ENCODE measurements around the gene CEP72. TPM values are rescaled to one million over a fixed set of nuclear protein-coding genes. Genes with fewer than 3 reads are reported as not detected.
A peak's percentile ranks its signal among the peaks of the same experiment; 100 is the strongest.

CEP72 gene
- total and polyA plus RNA-seq, 7 donors = 0.36 to 7.1 (median 1.6) TPM

GRCh38 chr5:606061-606460 lies 6.1 kb upstream of the CEP72 start:
- TF ChIP-seq, protein P1, sequence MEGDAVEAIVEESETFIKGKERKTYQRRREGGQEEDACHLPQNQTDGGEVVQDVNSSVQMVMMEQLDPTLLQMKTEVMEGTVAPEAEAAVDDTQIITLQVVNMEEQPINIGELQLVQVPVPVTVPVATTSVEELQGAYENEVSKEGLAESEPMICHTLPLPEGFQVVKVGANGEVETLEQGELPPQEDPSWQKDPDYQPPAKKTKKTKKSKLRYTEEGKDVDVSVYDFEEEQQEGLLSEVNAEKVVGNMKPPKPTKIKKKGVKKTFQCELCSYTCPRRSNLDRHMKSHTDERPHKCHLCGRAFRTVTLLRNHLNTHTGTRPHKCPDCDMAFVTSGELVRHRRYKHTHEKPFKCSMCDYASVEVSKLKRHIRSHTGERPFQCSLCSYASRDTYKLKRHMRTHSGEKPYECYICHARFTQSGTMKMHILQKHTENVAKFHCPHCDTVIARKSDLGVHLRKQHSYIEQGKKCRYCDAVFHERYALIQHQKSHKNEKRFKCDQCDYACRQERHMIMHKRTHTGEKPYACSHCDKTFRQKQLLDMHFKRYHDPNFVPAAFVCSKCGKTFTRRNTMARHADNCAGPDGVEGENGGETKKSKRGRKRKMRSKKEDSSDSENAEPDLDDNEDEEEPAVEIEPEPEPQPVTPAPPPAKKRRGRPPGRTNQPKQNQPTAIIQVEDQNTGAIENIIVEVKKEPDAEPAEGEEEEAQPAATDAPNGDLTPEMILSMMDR (IDR thresholded peaks at IDR 0.05) = no peak
- TF ChIP-seq POLR2AphosphoS5 (IDR thresholded peaks at IDR 0.05) = no peak
- no peak for TF ChIP-seq POLR2A (IDR thresholded peaks at IDR 0.05)
- TF ChIP-seq EP300 (IDR thresholded peaks at IDR 0.05) = no peak
- DNase-seq = peak; percentile 47
- Histone ChIP-seq H3K4me1 (peaks cover 0 to under 1% (median 0%) of the 10 kb centered on the region in 4 donors), H3K27me3 (peaks cover 0 to 46% (median 0%) of the 10 kb centered on the region in 3 donors), H3K36me3 (no peaks in the 10 kb centered on the region), H3K4me3 (no peak overlapping the region), H3K27ac (no peak overlapping the region), H3K9me3 (no peaks in the 10 kb centered on the region)
- intact Hi-C loops (cut with DNase I) = no loop called here
- WGBS, 2 donors = 88 to 89% methylated on average over 8 of the region's 8 CpGs

GRCh38 chr5:606526-607399 lies 5.4 kb upstream of the CEP72 start:
- TF ChIP-seq EP300 (IDR thresholded peaks at IDR 0.05) (no peak), POLR2A (IDR thresholded peaks at IDR 0.05) (no peak), POLR2AphosphoS5 (IDR thresholded peaks at IDR 0.05) (no peak)
- TF ChIP-seq, protein P1 (IDR thresholded peaks at IDR 0.05) = no peak
- H3K27ac ChIP-seq = no peak overlapping the region
- 77 to 80% methylated on average over 21 of the region's 21 CpGs for WGBS, 2 donors
- intact Hi-C loops (cut with DNase I) = no loop called here
- DNase-seq = peak; percentile 46
- H3K27me3 ChIP-seq = peaks cover 0 to 44% (median 0%) of the 10 kb centered on the region in 3 donors
- no peak overlapping the region for H3K4me3 ChIP-seq
- H3K36me3 ChIP-seq = no peaks in the 10 kb centered on the region
- H3K4me1 ChIP-seq = peaks cover 0 to 7% (median 5%) of the 10 kb centered on the region in 4 donors
- H3K9me3 ChIP-seq = no peaks in the 10 kb centered on the region

- DNase-seq = peak; percentile 48
- Histone ChIP-seq H3K36me3 (no peaks in the 10 kb centered on the region), H3K27me3 (peaks cover 0 to 35% (median 0%) of the 10 kb centered on the region in 3 donors), H3K4me1 (peaks cover 0 to 13% (median 6%) of the 10 kb centered on the region in 4 donors), H3K27ac (no peak overlapping the region), H3K9me3 (no peaks in the 10 kb centered on the region), H3K4me3 (no peak overlapping the region)
- TF ChIP-seq EP300 (IDR thresholded peaks at IDR 0.05) (no peak), POLR2AphosphoS5 (IDR thresholded peaks at IDR 0.05) (no peak), POLR2A (IDR thresholded peaks at IDR 0.05) (no peak)
- TF ChIP-seq, protein P1 (IDR thresholded peaks at IDR 0.05) = no peak
- intact Hi-C loops (cut with DNase I) = no loop called here
- 40 to 57% methylated on average over 37 of the region's 37 CpGs for WGBS, 2 donors
Measured at GRCh38 chr5:607541-608428, 4.4 kb upstream of the CEP72 start.

DNA sequence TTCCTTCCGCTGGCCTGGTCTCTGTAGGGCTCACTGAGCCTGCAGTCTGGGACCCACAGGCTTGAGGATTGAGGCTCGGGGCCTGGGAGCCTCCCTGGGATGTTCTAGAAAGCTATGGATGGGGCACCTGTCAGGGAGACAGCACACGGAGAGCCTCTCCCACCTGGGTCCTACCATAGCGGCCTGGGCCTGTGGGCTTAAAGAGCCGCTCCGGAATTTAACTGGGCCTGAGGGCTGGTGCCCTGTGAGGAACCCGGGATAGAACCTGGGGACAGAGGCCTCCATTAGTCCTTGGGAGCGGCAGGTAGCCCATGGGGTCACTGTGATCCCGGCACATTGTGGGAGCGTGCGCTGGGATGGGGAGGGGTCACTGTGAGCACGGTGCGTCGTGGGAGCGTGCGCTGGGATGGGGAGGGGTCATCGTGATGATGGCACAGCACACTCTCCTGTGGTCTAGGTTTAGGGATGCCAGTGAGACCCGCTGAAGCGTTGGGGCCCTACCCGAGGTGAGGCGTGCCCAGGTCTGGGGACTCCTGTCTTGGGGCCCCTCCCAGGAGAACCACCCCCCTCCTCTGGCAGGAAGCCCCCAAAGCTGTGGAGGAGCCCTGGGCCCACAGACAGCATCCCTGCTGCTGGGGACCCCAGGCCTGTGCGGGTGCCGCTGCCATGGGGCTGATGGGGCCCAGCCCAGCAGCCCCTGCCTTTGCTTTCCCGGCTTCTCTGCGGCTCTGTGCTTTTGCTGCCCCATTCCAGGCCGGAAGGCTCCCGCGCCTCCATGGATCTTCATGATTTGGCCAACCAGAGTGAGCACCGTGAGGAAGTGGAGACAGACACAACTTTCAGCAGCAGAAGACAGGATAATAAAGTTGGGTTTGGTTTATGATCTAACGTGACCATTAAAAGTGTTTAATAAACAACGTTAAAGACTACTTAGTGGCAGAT lies 3.4 kb upstream of the CEP72 start:
- intact Hi-C loops (cut with DNase I) = no loop called here

More for the DNA sequence above, 3.4 kb upstream of the CEP72 start:
- no peak overlapping the region for H3K4me3 ChIP-seq
- peaks cover 0 to 18% (median 10%) of the 10 kb centered on the region in 4 donors for H3K4me1 ChIP-seq
- TF ChIP-seq POLR2A (IDR thresholded peaks at IDR 0.05) = no peak
- no peak for TF ChIP-seq POLR2AphosphoS5 (IDR thresholded peaks at IDR 0.05)
- TF ChIP-seq EP300 (IDR thresholded peaks at IDR 0.05) = no peak
- TF ChIP-seq, protein P1 (IDR thresholded peaks at IDR 0.05) = no peak
- DNase-seq = peak; percentile 35
- no peaks in the 10 kb centered on the region for H3K9me3 ChIP-seq
- H3K27ac ChIP-seq = no peak overlapping the region
- 74 to 76% methylated on average over 31 of the region's 31 CpGs for WGBS, 2 donors
- H3K36me3 ChIP-seq = no peaks in the 10 kb centered on the region
- peaks cover 0 to 27% (median 0%) of the 10 kb centered on the region in 3 donors for H3K27me3 ChIP-seq
